G401.6 (cell line): Measurements from ENCODE around the gene ZNF440.
A peak's percentile ranks its signal among the peaks of the same experiment; 100 is the strongest.
"Not testable (repeated sequence)": the region's sequence is repeated elsewhere in the genome, so short reads cannot be mapped to it uniquely, and the experiment has no call there.

Experiments
- FAIRE-seq: peaks from 2 replicates; lab custom pipeline; 2012; peaks lifted over from hg19 to GRCh38; lab: Jason Lieb, UNC

The ZNF440 gene

GRCh38 chr19:11814029-11814699, at the start of gene ZNF440:
Gene ZNF440 (plus strand): TSS chr19:11814273. CDS start chr19:11814448, 175 bp downstream.
- FAIRE-seq = peak; percentile 86

GRCh38 chr19:11766597-11767591, 47.2 kb upstream of the ZNF440 start, which contains the start of gene ZNF441:
Gene ZNF441 (plus strand): TSS chr19:11767000. CDS start chr19:11767194, 194 bp downstream.
- no peak for FAIRE-seq

GRCh38 chr19:11767633-11768133, 46.4 kb upstream of the ZNF440 start:
- no peak for FAIRE-seq

GRCh38 chr19:11769995-11770394, 44.1 kb upstream of the ZNF440 start:
- no peak for FAIRE-seq

GRCh38 chr19:11771520-11771919, 42.6 kb upstream of the ZNF440 start:
- FAIRE-seq = not testable (repeated sequence)

- not testable (repeated sequence) for FAIRE-seq
These were observed 37.4 kb upstream of the ZNF440 start for GRCh38 chr19:11776669-11777068.

- no peak for FAIRE-seq
These were observed 33.5 kb upstream of the ZNF440 start for GRCh38 chr19:11780431-11781020.

GRCh38 chr19:11781295-11782057, 32.6 kb upstream of the ZNF440 start:
- FAIRE-seq = no peak

- no peak for FAIRE-seq
These were observed 30.3 kb upstream of the ZNF440 start for GRCh38 chr19:11783767-11784166.

GRCh38 chr19:11784356-11784755, 29.7 kb upstream of the ZNF440 start:
- FAIRE-seq = no peak

GRCh38 chr19:11787536-11787935, 26.5 kb upstream of the ZNF440 start:
- no peak for FAIRE-seq

GRCh38 chr19:11792942-11793341, 21.1 kb upstream of the ZNF440 start:
- FAIRE-seq = no peak

GRCh38 chr19:11797491-11797890, 16.6 kb upstream of the ZNF440 start:
- no peak for FAIRE-seq

GRCh38 chr19:11798391-11799330, 15.4 kb upstream of the ZNF440 start, which contains the start of gene ZNF491:
Gene ZNF491 (plus strand): TSS chr19:11798523. CDS start chr19:11805954, 7,431 bp downstream.
- FAIRE-seq = no peak

- FAIRE-seq = no peak
These were observed 7.5 kb upstream of the ZNF440 start for GRCh38 chr19:11806354-11807098.

GRCh38 chr19:11807099-11807380, 7.0 kb upstream of the ZNF440 start:
- FAIRE-seq = no peak

- FAIRE-seq = no peak
These were observed 407 bp upstream of the ZNF440 start for GRCh38 chr19:11813703-11814028.

- no peak for FAIRE-seq
These were observed 595 bp downstream of the ZNF440 start for GRCh38 chr19:11814700-11815035.

- no peak for FAIRE-seq
These were observed 7.5 kb downstream of the ZNF440 start for GRCh38 chr19:11821474-11822109.
